SK-N-MC (cell line): ENCODE measurements around the gene SLC2A10.

Experiments
- EZH2 ChIP-seq: fragments of 200-600 bp; sonication (generic); IDR thresholded peaks from one replicate; pipeline ENCODE4 v1.6.1; 2017; ENCODE audit warnings: antibody characterized with exemption
- POLR2AphosphoS5 ChIP-seq: IDR thresholded peaks from 2 replicates; pipeline ENCODE4 v1.6.1; 2012; ENCODE audit warnings: mild to moderate bottlenecking, low read depth, low read length, borderline replicate concordance

- TF ChIP-seq POLR2AphosphoS5 (no peak), EZH2 (no peak)
These were observed 9.6 kb upstream of the SLC2A10 start for GRCh38 chr20:46699651-46700359.
